GM23338 (cell line): ENCODE measurements around the gene STIM2. TPM values are rescaled to one million over a fixed set of nuclear protein-coding genes. Genes with fewer than 3 reads are reported as not detected.

ENCODE experiments used
- ATAC-seq: fragments of 200-7000 bp; cut with Tn5 transposase; 3 replicates; pipeline ENCODE4 v1.9.1; 2020
- DNase-seq: peaks from one replicate; pipeline ENCODE4 v3.0.0-alpha.2; 2015; ENCODE audit warnings: low spot score
- H2AFZ ChIP-seq: fragments of 200-600 bp; sonication (generic); 2 replicates; pipeline ENCODE4 v1.8.0; 2016; ENCODE audit warnings: antibody characterized with exemption, mild to moderate bottlenecking, moderate library complexity
- H3F3A ChIP-seq: fragments of 200-600 bp; sonication (generic); replicated peaks from 2 replicates; pipeline ENCODE4 v1.8.0; 2017; ENCODE audit warnings: antibody characterized with exemption, mixed run types, low read depth
- H3K27ac ChIP-seq: fragments of 200-600 bp; sonication (generic); 2 replicates; pipeline ENCODE4 v1.6.1; 2016; ENCODE audit warnings: low read depth
- H3K27me3 ChIP-seq: fragments of 200-600 bp; sonication (generic); 2 replicates; pipeline ENCODE4 v1.8.0; 2016; ENCODE audit warnings: mild to moderate bottlenecking, mixed run types, moderate library complexity; ENCODE audit not compliant: insufficient read depth
- H3K36me3 ChIP-seq: fragments of 200-600 bp; sonication (generic); 2 replicates; pipeline ENCODE4 v1.8.0; 2016; ENCODE audit warnings: mild to moderate bottlenecking; ENCODE audit not compliant: insufficient read depth
- H3K4me1 ChIP-seq: fragments of 200-600 bp; sonication (generic); 2 replicates; pipeline ENCODE4 v1.8.0; 2016; ENCODE audit warnings: mild to moderate bottlenecking, moderate library complexity; ENCODE audit not compliant: insufficient read depth
- H3K4me2 ChIP-seq: fragments of 200-600 bp; sonication (generic); 2 replicates; pipeline ENCODE4 v1.7.1; 2017; ENCODE audit warnings: mixed run types
- H3K4me3 ChIP-seq: fragments of 200-600 bp; sonication (generic); 2 replicates; pipeline ENCODE4 v1.6.1; 2016; ENCODE audit warnings: mixed run types
- H3K79me2 ChIP-seq: fragments of 200-600 bp; sonication (generic); replicated peaks from 2 replicates; pipeline ENCODE4 v1.8.0; 2017; ENCODE audit warnings: mild to moderate bottlenecking; ENCODE audit not compliant: insufficient read depth
- H3K9me2 ChIP-seq: fragments of 200-600 bp; sonication (generic); 2 replicates; pipeline ENCODE4 v1.8.0; 2017; ENCODE audit not compliant: insufficient read depth
- H4K20me1 ChIP-seq: fragments of 200-600 bp; sonication (generic); replicated peaks from 2 replicates; pipeline ENCODE4 v1.8.0; 2017; ENCODE audit warnings: mild to moderate bottlenecking; ENCODE audit not compliant: insufficient read depth
- H3K27ac Mint-ChIP-seq: 2 replicates; pipeline ENCODE4 v1.8.0; 2020; ENCODE audit warnings: inconsistent platforms, mild to moderate bottlenecking, moderate library complexity, mixed read lengths
- H3K27me3 Mint-ChIP-seq: 3 replicates; pipeline ENCODE4 v1.8.0; 2022; ENCODE audit warnings: low read depth, mild to moderate bottlenecking, moderate library complexity, mixed read lengths, inconsistent platforms; ENCODE audit not compliant: insufficient read depth, poor library complexity
- H3K36me3 Mint-ChIP-seq: 3 replicates; pipeline ENCODE4 v1.8.0; 2021; ENCODE audit warnings: low read depth, mild to moderate bottlenecking, inconsistent platforms, moderate library complexity, mixed read lengths
- H3K4me1 Mint-ChIP-seq: 3 replicates; pipeline ENCODE4 v1.8.0; 2020; ENCODE audit warnings: mild to moderate bottlenecking, inconsistent platforms, mixed read lengths
- H3K4me3 Mint-ChIP-seq: 3 replicates; pipeline ENCODE4 v1.8.0; 2021; ENCODE audit warnings: moderate library complexity, mild to moderate bottlenecking, inconsistent platforms, mixed read lengths
- H3K9me3 Mint-ChIP-seq: 3 replicates; pipeline ENCODE4 v1.8.0; 2020; ENCODE audit warnings: moderate library complexity, mild to moderate bottlenecking, inconsistent platforms, mixed read lengths
- CREB1 ChIP-seq: fragments of 250-450 bp; sonication (Bioruptor Pico); IDR thresholded peaks from 2 replicates; pipeline ENCODE4 v1.5.0; 2020; ENCODE audit warnings: low read depth, mild to moderate bottlenecking, moderate library complexity
- ETS1 ChIP-seq: IDR thresholded peaks from 2 replicates; pipeline ENCODE4 v1.6.1; 2016; ENCODE audit warnings: antibody characterized with exemption
- EZH2 ChIP-seq: fragments of 200-600 bp; sonication (generic); IDR thresholded peaks from one replicate; pipeline ENCODE4 v1.8.0; 2017; ENCODE audit warnings: antibody characterized with exemption, mild to moderate bottlenecking, low read depth; ENCODE audit not compliant: unreplicated experiment
- EZH2phosphoT487 ChIP-seq: fragments of 200-600 bp; sonication (generic); IDR thresholded peaks from one replicate; pipeline ENCODE4 v1.8.1; 2018; ENCODE audit warnings: antibody characterized with exemption; ENCODE audit not compliant: unreplicated experiment
- NANOG ChIP-seq: IDR thresholded peaks from 2 replicates; pipeline ENCODE4 v1.6.1; 2016; ENCODE audit warnings: antibody characterized with exemption, borderline replicate concordance
- POLR2AphosphoS5 ChIP-seq: IDR thresholded peaks from 2 replicates; pipeline ENCODE4 v1.6.1; 2016; ENCODE audit warnings: antibody characterized with exemption, low read depth
- STAT1 ChIP-seq: IDR thresholded peaks from one replicate; pipeline ENCODE4 v1.6.1; 2016; ENCODE audit warnings: antibody characterized with exemption; ENCODE audit not compliant: unreplicated experiment
- ZNF331 ChIP-seq: fragments of 250-450 bp; sonication (Bioruptor Pico); IDR thresholded peaks from 2 replicates; pipeline ENCODE4 v1.5.0; 2020; ENCODE audit warnings: low read depth, mild to moderate bottlenecking, moderate library complexity
- polyA plus RNA-seq: library from polyadenylated mRNA; unstranded; fragments of >200 nt; fragmentation: Nextera tagmentation; extraction: Ambion mirVana; gene quantifications from 2 replicates; pipeline ENCODE4 v1.2.1, GENCODE V29; 2016
- total RNA-seq: library from RNA; depleted of rRNA; stranded (reverse); fragments of >200 nt; shearing (Covaris generic); gene quantifications from 2 replicates; pipeline ENCODE4 v1.2.3, GENCODE V29; 2014
- TF ChIP-seq, protein P1 (sequence below), 2 experiments: fragments of 200-600 bp in 1 of 2; sonication (generic) in 1 of 2; conservative IDR thresholded peaks; 2 replicates each; pipeline versions ENCODE4 v1.5.1 to v1.6.1; 2016 to 2017; ENCODE audit warnings: antibody characterized with exemption in 2 of 2, low read depth in 2 of 2, mild to moderate bottlenecking in 2 of 2, moderate library complexity in 1 of 2
- TF ChIP-seq, protein P2 (sequence below): IDR thresholded peaks from one replicate; pipeline ENCODE4 v1.6.1; 2018; ENCODE audit warnings: antibody characterized with exemption; ENCODE audit not compliant: unreplicated experiment

STIM2 gene
- total and polyA plus RNA-seq, 2 experiments from 2014 or later, result 13.1 to 17.8 TPM

- TF ChIP-seq, protein P1, sequence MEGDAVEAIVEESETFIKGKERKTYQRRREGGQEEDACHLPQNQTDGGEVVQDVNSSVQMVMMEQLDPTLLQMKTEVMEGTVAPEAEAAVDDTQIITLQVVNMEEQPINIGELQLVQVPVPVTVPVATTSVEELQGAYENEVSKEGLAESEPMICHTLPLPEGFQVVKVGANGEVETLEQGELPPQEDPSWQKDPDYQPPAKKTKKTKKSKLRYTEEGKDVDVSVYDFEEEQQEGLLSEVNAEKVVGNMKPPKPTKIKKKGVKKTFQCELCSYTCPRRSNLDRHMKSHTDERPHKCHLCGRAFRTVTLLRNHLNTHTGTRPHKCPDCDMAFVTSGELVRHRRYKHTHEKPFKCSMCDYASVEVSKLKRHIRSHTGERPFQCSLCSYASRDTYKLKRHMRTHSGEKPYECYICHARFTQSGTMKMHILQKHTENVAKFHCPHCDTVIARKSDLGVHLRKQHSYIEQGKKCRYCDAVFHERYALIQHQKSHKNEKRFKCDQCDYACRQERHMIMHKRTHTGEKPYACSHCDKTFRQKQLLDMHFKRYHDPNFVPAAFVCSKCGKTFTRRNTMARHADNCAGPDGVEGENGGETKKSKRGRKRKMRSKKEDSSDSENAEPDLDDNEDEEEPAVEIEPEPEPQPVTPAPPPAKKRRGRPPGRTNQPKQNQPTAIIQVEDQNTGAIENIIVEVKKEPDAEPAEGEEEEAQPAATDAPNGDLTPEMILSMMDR (conservative IDR thresholded peaks at IDR 0.05; ENCODE audit: low read depth in 2 of 2), result no peak
- no peak for TF ChIP-seq ETS1
These were observed 76.9 kb downstream of the STIM2 start (continued) for GRCh38 chr4:26937567-26937966.

- no peak for TF ChIP-seq NANOG
- Histone ChIP-seq H3K4me3 (no peak overlapping the region), H3K79me2 (peaks cover 9% of the 10 kb centered on the region), H3K27ac (no peak overlapping the region), H4K20me1 (no peaks in the 10 kb centered on the region), H3F3A (no peaks in the 10 kb centered on the region), H3K4me2 (no peak overlapping the region), H3K4me1 (peaks cover 15% of the 10 kb centered on the region), H3K27me3 (no peaks in the 10 kb centered on the region), H3K36me3 (no peaks in the 10 kb centered on the region), H2AFZ (no peak overlapping the region), H3K9me2 (no peaks in the 10 kb centered on the region)
- no peaks in the 10 kb centered on the region for H3K27me3 Mint-ChIP-seq
- no peaks in the 10 kb centered on the region for H3K36me3 Mint-ChIP-seq
- DNase-seq (no peak), ATAC-seq (no peak)
- peaks cover 33% of the 10 kb centered on the region for H3K4me1 Mint-ChIP-seq
- no peak overlapping the region for H3K27ac Mint-ChIP-seq
- no peaks in the 10 kb centered on the region for H3K9me3 Mint-ChIP-seq
- no peak overlapping the region for H3K4me3 Mint-ChIP-seq
These were observed 77.9 kb downstream of the STIM2 start for GRCh38 chr4:26938516-26938915.

DNA sequence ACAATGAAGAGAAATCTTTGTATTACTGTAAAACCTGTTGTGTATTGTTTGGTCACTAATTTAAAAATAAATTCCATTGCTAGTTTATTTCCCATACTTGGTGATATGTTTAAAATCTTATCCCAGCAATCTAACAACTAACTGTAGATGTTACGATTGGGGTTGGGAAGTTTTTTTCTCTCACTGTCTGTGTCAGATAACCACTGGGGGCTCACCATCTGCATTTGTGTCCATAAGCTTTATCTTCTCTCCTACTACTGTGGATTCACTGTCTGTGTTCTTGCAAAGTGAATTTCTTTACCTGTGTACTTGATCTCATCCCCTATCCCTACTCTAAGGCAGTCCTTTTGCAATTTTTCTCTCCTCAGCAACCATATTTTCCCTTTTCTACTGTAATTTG is 81.3 kb downstream of the STIM2 start:
- no peak overlapping the region for H3K4me3 Mint-ChIP-seq
- H3K4me1 ChIP-seq, result peaks cover 15% of the 10 kb centered on the region
- no peaks in the 10 kb centered on the region for H3F3A ChIP-seq
- ATAC-seq, result no peak
- no peaks in the 10 kb centered on the region for H3K27me3 ChIP-seq
- DNase-seq, result no peak
- H3K4me2 ChIP-seq, result no peak overlapping the region
- H3K27ac ChIP-seq, result no peak overlapping the region
- H3K4me3 ChIP-seq, result no peak overlapping the region
- peaks cover 32% of the 10 kb centered on the region for H3K79me2 ChIP-seq
- H2AFZ ChIP-seq, result no peak overlapping the region
- H3K36me3 Mint-ChIP-seq, result no peaks in the 10 kb centered on the region
- H3K9me3 Mint-ChIP-seq, result no peaks in the 10 kb centered on the region
- H3K27me3 Mint-ChIP-seq, result no peaks in the 10 kb centered on the region
- H3K27ac Mint-ChIP-seq, result peak overlapping the region; percentile 13; the same call in 1 of the 2 replicates
- peaks cover 33% of the 10 kb centered on the region for H3K4me1 Mint-ChIP-seq
- H3K36me3 ChIP-seq, result no peaks in the 10 kb centered on the region
- H3K9me2 ChIP-seq, result no peaks in the 10 kb centered on the region
- 0 out of 2 replicates have a peak, but pooled peaks cover 12% of the 10 kb centered on the region for H4K20me1 ChIP-seq
- no peak for TF ChIP-seq EZH2phosphoT487
- TF ChIP-seq POLR2AphosphoS5, result no peak
- no peak for TF ChIP-seq CREB1 (CRISPR knock-in tag)
- no peak for TF ChIP-seq ZNF331 (CRISPR knock-in tag)
- TF ChIP-seq EZH2, result no peak
- TF ChIP-seq, protein P1 (conservative IDR thresholded peaks at IDR 0.05; ENCODE audit: low read depth in 2 of 2), result no peak
- TF ChIP-seq, protein P2, sequence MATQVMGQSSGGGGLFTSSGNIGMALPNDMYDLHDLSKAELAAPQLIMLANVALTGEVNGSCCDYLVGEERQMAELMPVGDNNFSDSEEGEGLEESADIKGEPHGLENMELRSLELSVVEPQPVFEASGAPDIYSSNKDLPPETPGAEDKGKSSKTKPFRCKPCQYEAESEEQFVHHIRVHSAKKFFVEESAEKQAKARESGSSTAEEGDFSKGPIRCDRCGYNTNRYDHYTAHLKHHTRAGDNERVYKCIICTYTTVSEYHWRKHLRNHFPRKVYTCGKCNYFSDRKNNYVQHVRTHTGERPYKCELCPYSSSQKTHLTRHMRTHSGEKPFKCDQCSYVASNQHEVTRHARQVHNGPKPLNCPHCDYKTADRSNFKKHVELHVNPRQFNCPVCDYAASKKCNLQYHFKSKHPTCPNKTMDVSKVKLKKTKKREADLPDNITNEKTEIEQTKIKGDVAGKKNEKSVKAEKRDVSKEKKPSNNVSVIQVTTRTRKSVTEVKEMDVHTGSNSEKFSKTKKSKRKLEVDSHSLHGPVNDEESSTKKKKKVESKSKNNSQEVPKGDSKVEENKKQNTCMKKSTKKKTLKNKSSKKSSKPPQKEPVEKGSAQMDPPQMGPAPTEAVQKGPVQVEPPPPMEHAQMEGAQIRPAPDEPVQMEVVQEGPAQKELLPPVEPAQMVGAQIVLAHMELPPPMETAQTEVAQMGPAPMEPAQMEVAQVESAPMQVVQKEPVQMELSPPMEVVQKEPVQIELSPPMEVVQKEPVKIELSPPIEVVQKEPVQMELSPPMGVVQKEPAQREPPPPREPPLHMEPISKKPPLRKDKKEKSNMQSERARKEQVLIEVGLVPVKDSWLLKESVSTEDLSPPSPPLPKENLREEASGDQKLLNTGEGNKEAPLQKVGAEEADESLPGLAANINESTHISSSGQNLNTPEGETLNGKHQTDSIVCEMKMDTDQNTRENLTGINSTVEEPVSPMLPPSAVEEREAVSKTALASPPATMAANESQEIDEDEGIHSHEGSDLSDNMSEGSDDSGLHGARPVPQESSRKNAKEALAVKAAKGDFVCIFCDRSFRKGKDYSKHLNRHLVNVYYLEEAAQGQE, result no peak
- TF ChIP-seq NANOG, result no peak
- TF ChIP-seq ETS1, result no peak
- TF ChIP-seq STAT1, result no peak
